Mesenchymal stem cell (in vitro differentiated cells and primary cell): ENCODE measurements around the gene KLHL1.

ENCODE experiments used
- DNase-seq: peaks from one replicate; pipeline ENCODE4 v3.0.0-alpha.2; 2013
- H2AFZ ChIP-seq: one replicate; pipeline ENCODE4 v1.6.1; 2013; ENCODE audit warnings: low read depth, mild to moderate bottlenecking, control low read depth, inconsistent platforms, low read length, moderate library complexity
- H2AK5ac ChIP-seq: 2 replicates; pipeline ENCODE4 v1.6.1; 2013; ENCODE audit warnings: low read length, moderate library complexity, mild to moderate bottlenecking, inconsistent platforms; ENCODE audit not compliant: severe bottlenecking
- H2BK120ac ChIP-seq: one replicate; pipeline ENCODE4 v1.6.1; 2013; ENCODE audit warnings: low read depth, mild to moderate bottlenecking, inconsistent platforms, low read length, moderate library complexity
- H2BK12ac ChIP-seq, 2 experiments: one replicate each; pipeline ENCODE4 v1.6.1; 2013; ENCODE audit warnings: inconsistent platforms in 2 of 2, low read length in 2 of 2, mild to moderate bottlenecking in 2 of 2, moderate library complexity in 2 of 2, control low read depth in 1 of 2
- H2BK15ac ChIP-seq: one replicate; pipeline ENCODE4 v1.6.1; 2013; ENCODE audit warnings: mild to moderate bottlenecking, low read depth, inconsistent platforms; ENCODE audit not compliant: poor library complexity, severe bottlenecking
- H2BK5ac ChIP-seq: 2 replicates; pipeline ENCODE4 v1.6.1; 2013; ENCODE audit warnings: low read depth, mild to moderate bottlenecking, low read length, control low read depth, inconsistent platforms; ENCODE audit not compliant: poor library complexity, severe bottlenecking
- H3K14ac ChIP-seq, 2 experiments: one replicate each; pipeline ENCODE4 v1.6.1; 2013; ENCODE audit warnings: inconsistent platforms in 2 of 2, low read length in 2 of 2, control low read depth in 1 of 2, mild to moderate bottlenecking in 1 of 2, moderate library complexity in 1 of 2
- H3K18ac ChIP-seq, 2 experiments: one replicate each; pipeline ENCODE4 v1.6.1; 2013; ENCODE audit warnings: inconsistent platforms in 2 of 2, low read length in 2 of 2, control low read depth in 1 of 2, low read depth in 1 of 2, mild to moderate bottlenecking in 1 of 2
- H3K23ac ChIP-seq, 2 experiments: one replicate each; pipeline ENCODE4 v1.6.1; 2013; ENCODE audit warnings: inconsistent platforms in 2 of 2, low read length in 2 of 2, mild to moderate bottlenecking in 2 of 2, moderate library complexity in 2 of 2, control low read depth in 1 of 2
- H3K27ac ChIP-seq: 2 replicates; pipeline ENCODE4 v1.5.1; 2013; ENCODE audit warnings: mild to moderate bottlenecking, moderate library complexity, low read length, control low read depth, inconsistent platforms; ENCODE audit not compliant: poor library complexity, severe bottlenecking
- H3K27me3 ChIP-seq, 2 experiments: 2 replicates each; pipeline versions ENCODE4 v1.6.1 to v1.7.0; 2013; ENCODE audit warnings: low read length in 2 of 2, mild to moderate bottlenecking in 2 of 2, moderate library complexity in 2 of 2, control low read depth in 1 of 2, inconsistent platforms in 1 of 2; ENCODE audit not compliant: control insufficient read depth in 1 of 2, insufficient read depth in 1 of 2
- H3K36me3 ChIP-seq, 2 experiments: 2 replicates each; pipeline versions ENCODE4 v1.6.1 to v1.7.0; 2013; ENCODE audit warnings: low read length in 2 of 2, control low read depth in 1 of 2, inconsistent platforms in 1 of 2, low read depth in 1 of 2, mild to moderate bottlenecking in 1 of 2; ENCODE audit not compliant: insufficient read depth in 2 of 2, control insufficient read depth in 1 of 2
- H3K4ac ChIP-seq, 2 experiments: one replicate each; pipeline ENCODE4 v1.6.1; 2013; ENCODE audit warnings: inconsistent platforms in 2 of 2, low read length in 2 of 2, mild to moderate bottlenecking in 2 of 2, moderate library complexity in 2 of 2, control low read depth in 1 of 2, low read depth in 1 of 2
- H3K4me1 ChIP-seq: 2 replicates; pipeline ENCODE4 v1.6.1; 2013; ENCODE audit warnings: low read depth, low read length, control low read depth; ENCODE audit not compliant: control insufficient read depth, insufficient read depth
- H3K4me2 ChIP-seq: 2 replicates; pipeline ENCODE4 v1.6.1; 2013; ENCODE audit warnings: low read length, mild to moderate bottlenecking, inconsistent platforms; ENCODE audit not compliant: poor library complexity, severe bottlenecking
- H3K4me3 ChIP-seq, 2 experiments: 2 replicates each; pipeline versions ENCODE4 v1.5.1 to v1.7.0; 2013; ENCODE audit warnings: low read length in 2 of 2, mild to moderate bottlenecking in 2 of 2, control low read depth in 1 of 2, low read depth in 1 of 2; ENCODE audit not compliant: insufficient read depth in 1 of 2
- H3K79me1 ChIP-seq: replicated peaks from 2 replicates; pipeline ENCODE4 v1.6.1; 2013; ENCODE audit warnings: mild to moderate bottlenecking, control low read depth, low read length, inconsistent platforms; ENCODE audit not compliant: poor library complexity, severe bottlenecking
- H3K9ac ChIP-seq: 2 replicates; pipeline ENCODE4 v1.7.0; 2013; ENCODE audit warnings: mild to moderate bottlenecking, low read length, moderate library complexity
- H3K9me3 ChIP-seq: 2 replicates; pipeline ENCODE4 v1.7.0; 2013; ENCODE audit warnings: mild to moderate bottlenecking, low read length; ENCODE audit not compliant: control insufficient read depth
- H4K8ac ChIP-seq: one replicate; pipeline ENCODE4 v1.6.1; 2013; ENCODE audit warnings: inconsistent platforms, mild to moderate bottlenecking, low read length, moderate library complexity
- H4K91ac ChIP-seq: one replicate; pipeline ENCODE4 v1.6.1; 2013; ENCODE audit warnings: mild to moderate bottlenecking, low read length, inconsistent platforms
- WGBS: methylation state at CpG from one replicate; pipeline ENCODE4 v1.1.7; 2013; ENCODE audit warnings: mixed read lengths; 5-methylcytosine and 5-hydroxymethylcytosine counted together

Gene KLHL1

GRCh38 chr13:69946511-69946910 lies 161.7 kb downstream of the KLHL1 start:
- H3K23ac ChIP-seq = no peak overlapping the region
- H3K4ac ChIP-seq = no peak overlapping the region
- H3K14ac ChIP-seq = no peak overlapping the region
- H3K4me1 ChIP-seq = no peaks in the 10 kb centered on the region
- no peak overlapping the region for H2BK15ac ChIP-seq
- no peak overlapping the region for H2BK12ac ChIP-seq
- no peak overlapping the region for H3K18ac ChIP-seq
- H3K4me3 ChIP-seq = no peak overlapping the region
- H2AFZ ChIP-seq = no peak overlapping the region
- no CpG with 5 or more reads among the region's 1 CpG for WGBS
- no peak overlapping the region for H4K91ac ChIP-seq
- no peak overlapping the region for H2BK5ac ChIP-seq
- DNase-seq = no peak
- H3K4me2 ChIP-seq = no peak overlapping the region
- no peak overlapping the region for H2AK5ac ChIP-seq
- no peaks in the 10 kb centered on the region for H3K79me1 ChIP-seq
- no peak overlapping the region for H4K8ac ChIP-seq
- H3K9me3 ChIP-seq = peaks cover 6% of the 10 kb centered on the region
- no peak overlapping the region for H2BK120ac ChIP-seq
- H3K36me3 ChIP-seq = no peaks in the 10 kb centered on the region
- no peak overlapping the region for H3K27ac ChIP-seq
- H3K27me3 ChIP-seq = no peaks in the 10 kb centered on the region
- H3K9ac ChIP-seq = no peak overlapping the region

DNA sequence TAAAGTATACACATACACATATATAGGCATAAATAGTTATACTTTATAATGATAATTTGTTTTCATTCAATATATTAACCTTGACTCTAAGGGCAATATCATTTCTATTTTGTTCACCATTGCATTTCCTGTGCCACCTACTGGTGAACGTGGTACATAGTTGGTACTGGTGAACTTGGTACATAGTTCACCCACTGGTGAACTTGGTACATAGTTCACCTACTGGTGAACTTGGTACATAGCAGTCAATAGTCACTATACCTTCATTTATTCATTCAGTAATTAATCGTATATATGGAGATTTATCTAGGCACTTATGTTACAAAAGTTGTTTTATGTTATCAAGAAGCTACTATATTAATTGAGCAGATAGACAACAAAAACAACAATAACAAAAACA lies 173.2 kb downstream of the KLHL1 start:
- peak; percentile 6 for DNase-seq
- Histone ChIP-seq H3K79me1 (no peaks in the 10 kb centered on the region), H2BK12ac (no peak overlapping the region), H3K4me3 (no peak overlapping the region), H3K14ac (no peak overlapping the region), H2AK5ac (no peak overlapping the region), H2BK15ac (no peak overlapping the region), H3K9ac (no peak overlapping the region), H3K27ac (no peak overlapping the region), H3K36me3 (no peaks in the 10 kb centered on the region), H3K18ac (no peak overlapping the region), H3K23ac (no peak overlapping the region), H3K27me3 (no peaks in the 10 kb centered on the region), H3K9me3 (no peaks in the 10 kb centered on the region), H3K4ac (no peak overlapping the region), H3K4me2 (no peak overlapping the region), H2BK120ac (no peak overlapping the region), H2AFZ (no peak overlapping the region), H2BK5ac (no peak overlapping the region), H3K4me1 (no peaks in the 10 kb centered on the region), H4K91ac (no peak overlapping the region), H4K8ac (no peak overlapping the region)
- 10% methylated on average over 1 of the region's 2 CpGs for WGBS

GRCh38 chr13:69928262-69928661 lies 180.0 kb downstream of the KLHL1 start:
- no peak for DNase-seq
- Histone ChIP-seq H2AFZ (no peak overlapping the region), H2BK5ac (no peak overlapping the region), H3K9ac (no peak overlapping the region), H3K9me3 (no peaks in the 10 kb centered on the region), H3K18ac (no peak overlapping the region), H3K4me2 (no peak overlapping the region), H2AK5ac (no peak overlapping the region), H2BK15ac (no peak overlapping the region), H3K27ac (no peak overlapping the region), H3K14ac (no peak overlapping the region), H3K4me1 (peaks cover 3% of the 10 kb centered on the region), H3K36me3 (peaks cover 0 to 4% of the 10 kb centered on the region in 2 experiments), H3K23ac (no peak overlapping the region), H4K91ac (no peak overlapping the region), H3K79me1 (no peaks in the 10 kb centered on the region), H2BK12ac (no peak overlapping the region), H4K8ac (no peak overlapping the region), H2BK120ac (no peak overlapping the region), H3K4ac (no peak overlapping the region), H3K4me3 (no peak overlapping the region), H3K27me3 (no peaks in the 10 kb centered on the region)
- 92% methylated on average over 3 of the region's 4 CpGs for WGBS

DNA sequence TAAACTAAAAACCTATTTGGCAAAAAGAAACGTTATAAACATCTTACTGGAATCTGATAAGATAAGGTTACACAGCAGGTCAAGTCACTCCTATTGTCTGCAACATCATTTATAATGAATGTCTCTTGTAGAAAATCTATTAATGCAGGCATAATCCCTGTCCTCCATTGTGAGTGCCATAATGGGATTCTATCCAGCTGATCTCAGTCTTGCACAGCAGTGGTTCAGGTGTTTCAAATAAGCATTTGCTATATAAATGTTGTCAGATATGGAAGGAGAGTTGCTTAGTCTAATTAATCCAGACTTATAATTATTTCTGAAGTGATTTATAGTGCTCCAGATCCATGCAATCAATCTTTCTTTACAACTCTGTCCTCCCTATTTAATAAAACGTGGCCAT lies 187.1 kb downstream of the KLHL1 start:
- no peak overlapping the region for H3K14ac ChIP-seq
- H3K27me3 ChIP-seq = no peaks in the 10 kb centered on the region
- no peak overlapping the region for H3K27ac ChIP-seq
- peaks cover 3% of the 10 kb centered on the region for H3K4me1 ChIP-seq
- H3K4ac ChIP-seq = no peak overlapping the region
- H2AK5ac ChIP-seq = no peak overlapping the region
- H3K36me3 ChIP-seq = peaks cover 0 to 4% of the 10 kb centered on the region in 2 experiments
- H3K4me3 ChIP-seq = no peak overlapping the region
- WGBS = no CpG with 5 or more reads among the region's 2 CpGs
- H2BK12ac ChIP-seq = no peak overlapping the region
- no peak overlapping the region for H3K23ac ChIP-seq
- no peak overlapping the region for H2BK5ac ChIP-seq
- no peak overlapping the region for H4K91ac ChIP-seq
- no peak overlapping the region for H4K8ac ChIP-seq
- no peak for DNase-seq
- no peak overlapping the region for H3K9ac ChIP-seq
- H2AFZ ChIP-seq = no peak overlapping the region
- H3K4me2 ChIP-seq = no peak overlapping the region
- H3K18ac ChIP-seq = no peak overlapping the region
- H2BK15ac ChIP-seq = no peak overlapping the region
- H2BK120ac ChIP-seq = no peak overlapping the region
- no peaks in the 10 kb centered on the region for H3K79me1 ChIP-seq
- H3K9me3 ChIP-seq = no peaks in the 10 kb centered on the region
